ENCODE results near the gene PRPF40B. TPM values are rescaled to one million over a fixed set of nuclear protein-coding genes. Genes with fewer than 3 reads are reported as not detected.

PRPF40B gene
- total and polyA plus RNA-seq, 2 of the 13 experiments (the other 11 are each of a cell fraction or from before 2014, with no cell fraction given): 5.0 to 7.8 TPM

DNA sequence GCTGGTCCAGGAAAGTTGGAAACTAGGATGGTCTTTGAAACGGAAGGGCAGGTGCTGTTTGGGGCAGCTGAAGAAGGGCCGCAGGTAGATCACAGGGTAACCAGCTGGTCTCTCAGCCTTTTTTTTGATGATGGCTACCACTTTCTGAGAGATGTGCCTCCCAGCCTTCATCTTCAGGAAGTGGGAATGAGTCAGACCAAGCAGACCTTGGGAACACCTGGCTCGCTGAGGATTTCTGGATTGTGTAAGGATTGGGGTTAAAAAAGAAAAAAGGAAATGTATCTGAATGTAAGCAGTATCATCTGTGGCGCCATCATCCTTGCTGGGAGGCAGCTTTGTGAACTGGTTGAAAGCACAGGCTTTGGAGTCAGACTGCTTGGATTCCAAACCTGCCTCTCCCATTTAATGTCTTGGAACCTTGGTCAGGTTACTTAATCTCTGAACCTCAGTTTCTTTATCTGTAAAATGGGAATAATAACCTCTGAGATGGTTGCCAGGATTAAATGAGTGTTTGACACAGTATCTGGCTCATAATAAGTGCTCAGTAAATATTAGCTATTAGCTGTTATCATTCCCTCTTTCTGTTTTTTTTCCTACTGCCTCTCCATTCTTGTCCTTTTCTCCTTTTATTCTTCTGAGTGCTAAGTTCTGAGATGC is 1.7 kb downstream of the PRPF40B start (continued):
- no peak for TF ChIP-seq ZNF816 (CRISPR knock-in tag; IDR thresholded peaks at IDR 0.05; ENCODE audit: borderline replicate concordance)

GRCh38 chr12:49626169-49626835 is 2.9 kb downstream of the PRPF40B start:
- Histone ChIP-seq H3K27me3 (ENCODE audit: control insufficient read depth in 1 of 2, insufficient read depth in 2 of 2, low read length in 2 of 2) (no peaks in the 10 kb centered on the region), H3K27ac (ENCODE audit: extremely low read length, insufficient read depth, low read length) (no peak overlapping the region), H3K9ac (ENCODE audit: insufficient read depth, low read depth, low read length) (no peak overlapping the region), H3K4me1 (ENCODE audit: insufficient read depth, low read length) (peaks cover 24% of the 10 kb centered on the region), H3K79me2 (ENCODE audit: insufficient read depth, low read length) (no peaks in the 10 kb centered on the region), H2AFZ (ENCODE audit: low read length) (no peak overlapping the region), H3K4me2 (ENCODE audit: low read depth, low read length) (no peak overlapping the region), H4K20me1 (ENCODE audit: insufficient read depth, low read length) (no peaks in the 10 kb centered on the region), H3K36me3 (replicated peaks in 1 of 2; ENCODE audit: control insufficient read depth in 1 of 2, insufficient read depth in 2 of 2, low read length in 2 of 2) (no peaks in the 10 kb centered on the region), H3K9me3 (ENCODE audit: low read length) (no peaks in the 10 kb centered on the region), H3K4me3 (replicated peaks in 1 of 3; ENCODE audit: insufficient read depth in 1 of 3, low read depth in 2 of 3, low read length in 3 of 3) (no peak overlapping the region)
- DNase-seq (ENCODE audit: low spot score): no peak
- intact Hi-C loops (cut with micrococcal nuclease; ENCODE audit: unreplicated experiment) (no loop called here), in situ Hi-C loops (cut with HindIII; ENCODE audit: extremely low pct_ligation_motif_present, low pct_unique_long_range_greater_than_20kb) (no loop called here)
- POLR2A ChIA-PET: no interaction called here
- ATAC-seq: no peak
- CTCF ChIA-PET (ENCODE audit: low intra/inter-chr PET ratio, low total read pairs): no interaction called here
- FAIRE-seq: no peak
- TF ChIP-seq ZC3H4 (CRISPR knock-in tag; IDR thresholded peaks at IDR 0.05; ENCODE audit: borderline replicate concordance) (no peak), CBX5 (CRISPR knock-in tag; IDR thresholded peaks at IDR 0.05; ENCODE audit: borderline replicate concordance) (no peak)
- TF ChIP-seq, protein P1, sequence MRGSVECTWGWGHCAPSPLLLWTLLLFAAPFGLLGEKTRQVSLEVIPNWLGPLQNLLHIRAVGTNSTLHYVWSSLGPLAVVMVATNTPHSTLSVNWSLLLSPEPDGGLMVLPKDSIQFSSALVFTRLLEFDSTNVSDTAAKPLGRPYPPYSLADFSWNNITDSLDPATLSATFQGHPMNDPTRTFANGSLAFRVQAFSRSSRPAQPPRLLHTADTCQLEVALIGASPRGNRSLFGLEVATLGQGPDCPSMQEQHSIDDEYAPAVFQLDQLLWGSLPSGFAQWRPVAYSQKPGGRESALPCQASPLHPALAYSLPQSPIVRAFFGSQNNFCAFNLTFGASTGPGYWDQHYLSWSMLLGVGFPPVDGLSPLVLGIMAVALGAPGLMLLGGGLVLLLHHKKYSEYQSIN (CRISPR knock-in tag; IDR thresholded peaks at IDR 0.05; ENCODE audit: borderline replicate concordance): no peak
- 66% methylated on average over 6 of the region's 6 CpGs for WGBS (ENCODE audit: low lambda C conversion rate)
- no TSS peak for BruUV-seq (replicated peaks)

Measured in HepG2 (cell line).